Islet precursor cell (in vitro differentiated cells): Measurements from ENCODE around the gene SLIT3.

Source experiments
- DNase-seq: peaks from one replicate; pipeline ENCODE4 v3.0.0-alpha.2; 2018

The SLIT3 gene

DNA sequence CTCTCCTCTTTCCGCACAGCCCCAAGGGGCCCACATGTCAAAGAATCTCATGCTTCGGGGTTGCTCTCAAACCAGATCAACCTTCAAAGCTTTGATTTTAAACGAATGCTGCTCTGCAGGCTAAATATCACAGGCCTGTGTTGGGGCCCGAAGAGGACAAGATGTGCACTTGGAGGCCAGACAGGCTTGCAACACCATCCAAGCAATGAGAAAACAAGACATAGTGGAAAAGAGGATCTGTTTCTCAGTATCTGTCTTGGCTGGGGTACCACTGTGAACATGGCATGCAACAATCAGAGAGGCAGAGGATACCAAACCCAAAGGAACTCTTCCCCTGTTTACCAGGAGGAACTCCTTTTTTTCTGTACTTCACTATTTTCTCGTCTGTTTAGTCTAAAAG lies 321.8 kb downstream of the SLIT3 start:
- DNase-seq: no peak

DNA sequence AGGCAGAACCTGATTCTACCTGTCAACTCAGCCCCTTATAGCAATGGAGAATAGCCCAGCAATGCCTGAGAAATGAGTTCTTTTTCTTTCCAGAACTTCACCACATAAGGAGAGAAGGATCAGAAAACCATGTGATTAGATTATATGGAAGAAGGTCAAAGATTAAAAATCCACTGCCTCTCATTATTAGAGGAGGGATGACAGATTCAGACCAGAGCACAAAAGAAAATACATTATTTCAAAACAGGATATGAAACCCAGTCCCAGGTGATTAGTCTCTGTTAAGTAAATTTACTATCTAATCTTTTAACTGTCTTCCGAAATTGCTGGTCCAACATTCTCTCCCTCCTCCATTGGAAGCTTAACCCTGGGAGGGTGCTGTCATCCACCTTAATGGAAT lies 322.4 kb downstream of the SLIT3 start:
- no peak for DNase-seq

DNA sequence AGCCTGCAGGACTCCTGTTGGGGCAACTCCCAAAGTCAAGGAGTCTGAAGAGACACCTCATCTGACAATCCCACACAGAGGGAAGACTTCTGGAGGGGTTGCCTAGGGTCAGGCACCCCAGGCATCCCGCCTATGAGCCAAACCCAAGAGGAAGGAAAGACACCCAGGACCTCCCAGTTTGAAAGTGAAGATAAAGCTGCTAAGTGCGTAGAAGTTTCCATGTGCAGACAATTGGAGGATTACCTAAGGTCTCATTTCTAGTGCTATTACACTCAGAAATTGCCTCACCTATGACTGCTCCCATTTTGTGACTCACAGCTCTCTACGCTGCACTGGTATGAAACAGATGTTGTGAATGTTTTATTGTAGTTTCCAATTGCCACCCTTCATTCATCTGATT lies 322.9 kb downstream of the SLIT3 start:
- no peak for DNase-seq

DNA sequence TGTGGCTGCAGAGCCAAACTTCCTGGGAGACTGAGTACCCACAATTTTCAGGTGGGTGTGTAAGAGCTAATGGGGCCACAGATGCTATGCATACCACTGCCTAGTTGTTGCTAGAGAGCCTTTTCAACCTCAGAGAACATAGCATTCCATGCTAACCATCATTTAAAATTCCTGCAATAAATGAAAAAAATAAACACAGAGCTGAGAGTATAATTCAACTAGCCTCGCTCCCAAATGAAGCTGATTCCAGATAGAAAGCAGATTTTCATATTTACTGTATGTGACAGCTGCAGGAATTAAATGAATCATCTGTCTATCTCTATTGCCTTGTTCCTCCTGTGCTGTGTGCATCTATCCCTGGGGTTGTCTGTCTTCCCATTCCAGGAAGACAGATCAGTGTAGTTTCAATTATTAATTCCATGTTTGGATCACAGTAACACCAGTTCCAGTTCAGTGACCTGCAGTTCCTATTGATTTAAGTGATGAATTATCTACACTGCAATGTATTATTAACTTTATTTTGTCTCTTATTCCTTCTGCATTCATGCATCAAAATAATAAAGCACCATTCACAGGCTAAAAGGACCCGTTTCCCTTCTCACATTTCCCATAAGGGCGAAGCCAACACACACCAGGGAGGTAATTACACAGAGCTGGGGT lies 324.5 kb downstream of the SLIT3 start:
- DNase-seq: no peak

DNA sequence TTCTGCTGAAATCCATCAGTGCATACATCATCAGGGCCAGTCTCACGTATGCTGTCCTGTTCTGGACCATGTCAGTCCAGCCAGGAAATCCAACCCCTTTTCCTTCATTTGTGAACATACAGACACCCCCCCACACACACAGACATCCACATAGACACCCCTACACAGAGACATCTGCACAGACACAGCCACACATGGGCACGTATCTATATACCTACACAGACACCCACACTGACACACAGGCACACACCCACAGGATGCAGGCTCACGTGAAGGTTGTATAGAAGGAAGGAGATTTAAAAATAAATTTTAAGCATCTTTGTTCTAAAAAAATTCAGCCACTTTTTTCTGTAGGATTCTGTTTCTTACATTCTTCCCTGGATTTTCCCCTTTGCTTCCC lies 325.6 kb downstream of the SLIT3 start:
- DNase-seq: no peak

DNA sequence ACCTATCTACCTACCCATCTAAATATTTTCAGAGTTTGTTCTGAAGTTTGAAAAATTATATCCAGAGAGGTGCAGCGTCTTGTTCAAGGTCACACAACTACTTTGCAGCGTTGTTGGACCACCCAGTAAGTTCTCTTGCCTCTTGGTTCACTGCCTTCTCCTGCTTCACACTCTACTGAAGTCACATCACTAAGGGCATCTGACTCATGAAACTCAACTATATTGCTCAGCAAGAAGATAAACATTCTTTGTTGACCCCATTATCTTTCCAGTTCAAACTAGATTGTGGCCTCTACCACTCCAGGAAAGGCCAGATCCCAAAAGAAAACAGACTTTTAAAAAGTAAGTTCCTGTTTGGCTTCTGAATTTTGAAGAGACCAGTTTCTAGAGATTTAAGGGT lies 326.9 kb downstream of the SLIT3 start:
- no peak for DNase-seq

DNA sequence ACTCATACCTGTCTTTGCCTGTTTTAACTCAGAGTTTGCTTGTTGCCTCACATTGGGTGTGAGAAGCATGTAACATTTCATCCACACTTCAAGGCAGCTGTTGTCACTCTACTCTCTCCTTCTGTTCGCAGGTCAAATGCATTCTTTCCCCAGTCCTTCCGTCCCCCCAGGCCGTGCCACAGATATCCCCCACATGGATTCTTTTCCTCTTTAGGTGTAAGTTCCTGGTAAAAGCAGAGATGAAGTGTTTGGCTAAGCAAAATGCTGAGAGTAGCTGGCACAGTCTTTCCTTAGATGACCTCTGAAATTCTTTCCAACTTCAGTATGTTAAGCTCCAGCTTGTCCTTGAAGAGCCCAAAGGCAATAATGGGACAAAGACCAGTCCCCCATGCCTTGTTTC lies 328.2 kb downstream of the SLIT3 start:
- DNase-seq: no peak

DNA sequence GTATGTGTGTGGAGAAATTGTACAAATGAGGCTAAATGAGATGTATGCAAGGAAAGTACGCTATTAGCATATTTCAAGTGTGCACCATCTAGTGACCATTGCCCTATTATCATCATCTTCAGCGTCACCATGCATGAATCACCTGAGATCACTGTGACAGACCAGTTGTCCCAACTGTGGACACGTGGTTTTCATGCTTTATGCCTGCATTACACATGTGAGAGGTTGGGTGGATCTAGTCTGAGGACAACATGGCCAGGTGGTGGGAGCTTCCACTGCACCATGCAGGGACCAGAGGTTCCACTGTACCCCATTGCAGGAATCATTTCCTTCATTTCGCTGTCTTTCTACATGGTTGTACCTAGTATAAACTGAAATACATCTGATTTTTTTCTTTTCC lies 329.8 kb downstream of the SLIT3 start:
- DNase-seq: no peak

DNA sequence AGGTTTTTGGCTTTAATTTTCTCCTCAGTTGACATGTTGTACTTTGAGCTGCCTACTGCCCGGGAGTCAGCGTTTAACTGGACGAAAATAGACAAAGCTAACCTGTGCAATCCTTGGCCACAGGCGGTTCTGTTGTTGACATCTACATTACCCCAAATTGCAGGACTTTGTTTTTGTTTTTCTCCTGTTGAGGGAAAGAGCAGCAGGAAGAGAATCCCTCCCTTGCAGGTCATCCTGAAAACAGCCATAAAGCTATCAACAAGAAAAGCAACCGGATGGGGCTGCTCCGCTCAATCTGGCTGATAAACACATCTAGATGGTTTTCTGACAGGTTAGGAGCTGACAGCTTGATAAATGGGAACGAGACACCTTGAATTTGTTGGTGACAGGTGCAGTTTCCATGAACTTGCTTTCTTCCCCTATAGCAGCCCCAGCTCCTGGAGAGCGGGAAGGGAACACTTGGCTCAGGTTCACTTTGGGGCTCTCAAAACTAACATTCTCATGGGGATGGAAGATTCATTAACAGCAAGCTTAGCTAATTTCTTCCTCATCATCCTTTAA lies 331.5 kb downstream of the SLIT3 start:
- no peak for DNase-seq

DNA sequence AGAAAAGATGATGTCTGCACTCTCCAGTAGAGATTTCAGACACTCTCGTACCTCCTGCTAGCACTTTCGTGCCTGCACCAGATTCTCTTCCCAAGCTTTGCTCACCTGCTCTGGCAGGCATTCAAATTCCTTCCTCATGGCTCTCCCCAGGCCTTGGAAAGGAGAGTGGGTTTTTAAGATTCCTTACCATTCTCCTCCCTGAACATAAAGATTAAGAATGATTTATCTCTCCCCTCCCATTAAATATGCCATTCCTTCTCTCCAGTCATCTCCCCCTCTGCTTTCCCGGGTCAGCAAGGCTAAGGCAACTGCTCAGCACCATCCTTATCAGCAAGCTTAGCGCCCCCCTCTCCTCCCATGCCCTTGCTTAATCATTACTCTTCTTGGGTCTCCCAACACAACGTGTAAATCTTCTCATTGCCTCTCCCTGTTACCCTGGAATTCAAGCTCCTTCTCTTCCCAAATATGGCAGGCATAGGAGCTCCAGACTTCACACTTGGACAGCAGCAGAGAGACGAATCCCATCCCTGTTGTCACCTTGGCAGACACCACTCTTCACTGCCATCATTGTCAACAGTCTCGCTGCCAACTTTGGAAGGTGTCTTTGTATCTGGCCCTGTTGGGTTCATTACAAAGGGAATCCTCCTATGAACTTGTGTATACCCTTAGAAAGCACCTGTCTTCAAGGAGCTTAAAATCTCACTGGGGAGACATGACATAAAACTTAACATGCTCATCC lies 332.9 kb downstream of the SLIT3 start:
- DNase-seq: no peak

DNA sequence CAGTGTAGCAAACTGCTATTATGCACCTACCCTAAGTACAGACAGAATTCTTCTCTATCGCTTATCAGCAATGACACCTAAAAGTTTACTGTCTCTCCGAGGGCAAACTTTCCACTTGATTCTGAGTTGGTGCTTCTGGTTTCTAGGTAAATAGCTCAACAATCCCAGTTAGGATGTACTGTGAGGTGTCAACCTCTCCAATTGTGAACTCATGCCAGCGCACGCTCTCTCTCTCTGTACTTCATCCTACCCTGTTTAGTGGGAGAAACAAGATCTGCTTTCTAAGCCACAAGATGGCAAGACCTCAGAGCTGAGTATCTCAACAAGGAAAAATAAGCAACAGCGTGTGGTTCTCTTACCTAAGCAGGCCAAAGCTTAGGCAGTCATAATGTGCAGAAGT lies 335.3 kb downstream of the SLIT3 start:
- no peak for DNase-seq

DNA sequence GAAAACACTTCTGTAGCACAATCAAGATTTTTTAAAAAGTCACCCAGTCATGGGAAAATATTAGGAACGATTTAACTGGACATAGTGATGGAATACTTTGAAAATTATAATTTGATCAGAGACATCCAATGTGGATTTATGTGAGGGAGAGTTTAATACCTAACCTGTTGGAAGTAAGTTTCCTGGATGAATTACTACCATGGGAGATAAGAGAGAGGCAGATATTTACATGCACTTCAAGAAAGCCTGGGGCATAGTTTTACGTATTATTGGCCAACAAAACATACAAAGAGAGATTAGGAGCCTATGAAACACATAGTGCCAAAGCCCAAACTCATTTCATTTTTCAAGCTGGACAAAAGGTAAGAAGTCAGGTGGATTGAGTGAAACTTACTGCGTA lies 336.8 kb downstream of the SLIT3 start:
- no peak for DNase-seq

DNA sequence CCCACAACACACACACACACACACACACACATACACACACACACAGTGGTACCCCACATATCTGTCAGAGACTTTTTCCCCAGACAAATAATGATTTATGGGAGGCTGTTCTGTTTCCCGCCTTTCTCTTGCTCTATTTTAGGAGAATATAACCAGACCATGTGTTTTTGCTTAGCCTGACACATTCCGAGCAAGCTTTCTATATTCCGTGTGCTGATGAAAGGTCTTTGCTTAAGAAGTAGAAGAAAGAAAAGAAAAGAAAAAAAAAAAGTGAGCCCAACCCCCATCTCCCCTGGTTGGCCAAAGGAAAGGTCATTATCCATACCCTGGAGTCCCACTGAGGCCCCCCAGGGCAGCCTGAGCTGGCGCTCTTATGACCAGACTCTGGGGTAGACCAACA lies 338.6 kb downstream of the SLIT3 start:
- DNase-seq: no peak

DNA sequence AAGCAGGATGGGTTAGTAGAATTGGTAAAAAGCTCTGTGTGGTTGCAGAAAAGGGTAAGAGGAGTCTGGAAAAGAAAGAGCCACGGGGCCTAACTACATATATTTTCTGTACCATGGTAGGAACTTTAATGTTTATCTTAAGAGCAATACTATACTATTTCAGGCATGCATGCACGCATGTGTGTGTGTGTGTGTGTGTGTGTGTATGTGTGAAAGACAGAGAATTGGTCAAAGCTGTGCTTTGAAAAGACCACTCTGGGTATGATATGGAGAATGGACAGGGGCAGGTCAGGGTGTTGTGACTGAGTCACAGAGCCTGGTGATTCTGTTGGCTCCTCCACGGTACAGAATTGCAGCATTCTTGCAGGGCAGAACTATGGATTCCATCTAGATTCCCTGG lies 339.3 kb downstream of the SLIT3 start:
- DNase-seq: no peak

DNA sequence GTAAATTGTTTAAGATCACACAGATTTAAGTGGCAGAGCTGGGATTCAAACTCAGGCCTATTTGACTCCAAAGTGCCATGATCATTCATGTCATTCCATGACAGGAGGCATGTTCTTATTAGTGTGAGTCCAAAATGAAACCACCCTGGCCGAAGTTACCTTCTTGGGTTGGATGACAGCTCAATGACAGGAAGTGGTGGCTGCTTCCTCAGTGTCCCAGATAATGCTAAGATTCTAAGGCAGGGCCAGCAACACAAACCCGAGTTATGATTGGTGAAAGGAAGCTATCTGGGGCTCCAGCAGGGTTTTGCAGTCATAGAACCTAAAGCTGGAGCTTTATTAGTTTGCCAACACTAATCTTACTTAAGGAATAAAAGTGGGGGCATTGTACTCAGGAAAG lies 340.4 kb downstream of the SLIT3 start:
- DNase-seq: no peak

DNA sequence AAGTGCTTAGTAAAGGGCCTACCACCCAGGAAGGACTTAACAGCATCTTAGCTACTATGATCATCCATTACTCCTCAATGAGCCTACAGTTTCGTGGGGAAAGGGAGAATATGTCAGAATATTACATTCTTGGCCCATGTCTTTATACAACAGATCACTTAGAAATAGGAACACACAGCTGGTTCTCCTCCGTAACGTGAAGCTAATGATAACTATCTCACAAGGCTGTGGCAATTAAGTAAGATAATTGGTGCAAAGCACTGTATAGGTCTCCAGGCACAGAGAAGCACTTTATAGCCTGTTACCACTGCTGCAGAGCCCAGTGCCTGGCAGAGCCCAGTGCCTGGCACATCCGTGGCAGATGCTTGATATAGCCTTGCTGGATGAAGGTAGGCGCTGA lies 347.6 kb downstream of the SLIT3 start:
- no peak for DNase-seq

DNA sequence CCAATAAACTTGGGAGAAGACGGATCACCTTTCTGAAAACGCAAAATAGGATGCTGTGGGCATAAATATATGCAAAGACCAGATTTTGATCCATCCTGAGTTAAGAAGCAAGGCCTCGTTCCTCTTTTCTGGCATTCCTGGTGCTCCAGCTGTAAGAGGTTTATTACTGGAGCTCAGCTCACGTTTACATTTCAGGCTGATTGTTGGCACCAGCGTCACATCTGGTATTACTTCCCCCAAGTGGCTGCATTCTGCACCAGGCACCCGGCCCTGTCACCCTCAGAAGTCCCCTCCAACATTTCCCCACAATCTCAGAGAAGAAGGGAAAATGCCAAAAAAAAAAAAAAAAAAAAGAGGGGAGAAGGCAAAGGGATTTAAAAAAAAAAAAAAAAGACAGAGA lies 348.7 kb downstream of the SLIT3 start:
- DNase-seq: no peak

DNA sequence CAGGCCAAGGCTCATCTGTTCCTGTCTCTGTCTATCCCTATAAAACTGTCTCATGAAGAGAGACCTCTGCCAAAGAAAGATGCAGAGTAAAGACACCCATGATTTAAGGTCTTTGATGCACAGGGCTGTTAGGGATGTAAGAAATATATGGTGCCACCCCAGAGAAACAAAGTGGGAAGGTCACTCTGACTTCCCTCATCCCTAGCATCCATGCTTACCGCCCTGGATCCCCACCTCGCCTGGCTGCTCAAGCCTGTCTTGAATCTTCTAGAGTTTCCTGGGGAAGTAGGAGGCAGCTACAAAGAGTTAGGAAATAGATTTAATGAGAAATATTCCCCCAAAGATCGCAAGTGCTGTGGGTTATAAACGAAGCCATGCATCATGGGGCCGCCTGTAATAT lies 349.2 kb downstream of the SLIT3 start:
- DNase-seq: no peak

DNA sequence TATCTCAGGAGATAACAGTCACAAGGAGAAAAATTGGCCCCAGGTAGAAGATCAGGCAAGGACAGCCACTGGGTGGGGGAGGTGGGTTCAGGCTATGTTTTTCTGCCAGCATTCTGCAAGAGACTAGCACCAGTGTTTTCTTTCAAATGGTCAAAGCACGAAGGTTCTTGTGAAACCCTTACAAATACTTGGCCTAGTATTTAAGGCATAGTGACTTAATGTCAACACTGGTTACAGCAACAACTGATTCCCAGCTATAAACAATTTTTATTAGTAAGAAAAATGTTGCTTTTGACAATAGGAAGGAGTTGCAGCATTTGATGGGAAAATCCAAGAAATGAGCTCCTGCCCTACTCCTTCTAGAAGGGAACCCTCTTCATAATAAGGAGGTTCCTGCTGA lies 349.6 kb downstream of the SLIT3 start:
- DNase-seq: no peak

DNA sequence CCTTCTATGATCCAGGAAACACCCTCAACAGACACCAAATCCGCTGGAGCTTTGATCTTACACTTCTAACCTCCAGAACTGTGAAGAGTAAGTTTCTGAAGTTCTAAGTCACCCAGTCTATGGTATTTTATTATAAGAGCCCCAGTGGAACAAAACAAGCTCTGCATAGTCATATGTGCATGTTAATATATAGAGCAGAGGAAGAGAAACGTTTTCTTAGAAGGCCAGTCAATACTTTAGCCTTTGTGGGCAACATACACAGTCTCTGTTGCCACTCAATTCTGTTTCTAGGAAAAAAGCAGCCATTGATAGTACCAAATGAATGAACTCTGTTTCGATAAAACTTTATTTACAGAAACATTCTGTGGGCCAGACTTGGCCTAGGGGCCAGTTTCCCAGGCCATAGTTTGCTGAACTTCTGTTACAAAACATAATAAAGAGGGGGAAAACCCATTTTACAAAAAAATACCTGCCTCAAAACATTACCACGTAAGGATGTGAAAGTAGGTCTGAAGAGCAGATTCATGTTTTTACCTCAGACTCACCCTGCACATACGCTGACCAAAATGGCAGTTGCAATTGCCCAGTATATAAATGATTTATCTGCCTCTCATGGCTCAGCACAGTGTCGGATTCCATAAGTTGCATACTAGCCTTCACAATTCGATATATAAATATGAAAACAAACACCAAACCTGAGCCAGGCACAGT lies 350.5 kb downstream of the SLIT3 start:
- no peak for DNase-seq

DNA sequence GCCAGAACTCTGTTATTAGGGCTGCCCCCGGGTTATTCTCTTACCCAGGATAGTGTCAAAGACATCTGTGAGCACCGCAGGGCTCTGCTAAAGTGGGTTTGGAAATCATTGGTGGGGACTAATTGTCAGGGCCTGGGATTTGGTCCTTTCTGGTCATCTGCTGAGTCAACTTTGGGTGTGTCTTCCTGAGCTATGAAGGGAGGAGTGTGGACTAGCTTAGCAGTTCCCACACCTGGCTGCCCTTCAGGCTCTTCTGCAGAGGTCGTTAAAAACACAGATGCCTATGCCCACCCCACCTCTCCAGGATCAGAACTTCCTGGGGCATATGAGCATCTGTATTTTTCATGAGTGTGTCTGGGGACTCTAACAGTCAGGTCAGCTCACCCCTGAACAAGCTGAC lies 352.2 kb downstream of the SLIT3 start:
- DNase-seq: peak; percentile 63

DNA sequence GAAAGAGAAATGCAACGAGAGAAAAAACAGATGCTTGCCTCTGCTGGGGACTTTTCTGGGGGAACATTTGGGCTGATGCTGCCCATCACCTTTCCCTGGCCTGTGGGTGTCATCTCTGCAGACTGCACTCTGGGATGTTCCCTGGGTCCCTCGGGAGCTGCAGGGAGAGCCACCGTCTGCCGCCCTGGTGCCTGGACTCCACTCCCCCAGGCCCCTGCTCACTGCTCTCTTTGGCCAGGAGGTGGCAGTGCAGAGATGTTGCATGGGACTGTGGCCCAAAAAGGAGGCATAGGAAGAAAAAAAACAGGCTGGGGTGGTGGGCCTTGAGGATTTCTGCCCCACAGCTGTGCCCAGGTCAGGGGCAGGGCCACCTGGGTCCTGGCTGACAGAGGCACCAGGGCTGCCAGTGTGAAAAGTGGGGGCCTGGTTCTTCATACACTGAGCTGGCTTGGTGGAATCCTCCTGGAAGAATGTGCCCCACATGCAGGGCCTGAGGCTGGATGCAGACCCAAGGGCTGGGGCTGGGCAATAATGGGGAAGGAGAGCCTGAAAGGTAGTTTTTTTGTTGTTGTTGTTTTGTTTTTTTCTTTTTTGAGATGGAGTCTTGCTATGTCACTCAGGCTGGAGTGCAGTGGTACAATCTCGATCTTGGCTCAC lies 353.6 kb downstream of the SLIT3 start:
- peak; percentile 87 for DNase-seq

DNA sequence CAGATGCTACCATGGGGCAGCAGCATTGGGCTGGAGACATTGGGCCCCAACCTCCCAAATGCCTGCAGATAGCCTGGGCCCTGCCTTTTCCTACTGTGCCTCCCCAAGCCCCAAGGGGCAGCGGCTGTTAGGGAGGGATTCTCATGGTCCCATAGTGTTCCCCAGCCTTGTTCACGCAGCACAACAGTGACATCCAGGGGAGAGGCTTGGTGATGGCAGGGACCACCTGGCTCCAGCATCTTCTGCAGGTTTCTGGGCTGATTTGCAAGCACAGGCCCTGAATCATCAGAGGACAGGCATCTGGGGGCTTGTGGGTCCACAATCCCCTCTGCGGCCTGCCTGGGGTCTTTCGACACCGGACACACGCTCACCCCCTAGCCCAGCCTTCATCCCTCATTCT lies 354.6 kb downstream of the SLIT3 start:
- peak; percentile 68 for DNase-seq

DNA sequence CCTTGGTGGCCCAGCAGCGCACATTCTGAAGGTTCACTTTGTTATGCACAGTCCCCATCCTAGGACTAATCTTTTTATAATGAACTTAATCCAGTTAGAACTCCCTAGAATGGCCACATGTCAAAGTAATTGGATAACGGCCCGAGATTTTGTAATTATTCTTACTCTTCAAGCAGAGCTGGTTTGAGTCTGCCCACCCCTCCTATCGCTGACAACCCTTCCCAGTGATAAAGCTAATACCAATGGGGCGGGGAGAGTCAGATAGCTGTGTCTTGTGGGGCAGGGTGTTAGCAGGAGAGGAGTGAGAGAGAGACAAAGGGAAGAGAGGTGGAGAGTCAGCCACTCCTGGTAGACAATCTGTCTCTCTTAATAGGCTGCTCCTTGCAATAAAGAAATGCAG lies 356.9 kb downstream of the SLIT3 start:
- DNase-seq: no peak
